Coronary artery (tissue), 2 donors: Measurements from ENCODE around the gene EEFSEC.

Source experiments
- DNase-seq: peaks from one replicate; pipeline ENCODE4 v3.0.0-alpha.2; 2017; ENCODE audit warnings: low spot score
- H3K27ac ChIP-seq, 2 donors: fragments of 200-600 bp; sonication (generic); one replicate each; pipeline ENCODE4 v1.5.1; 2016 to 2019
- H3K4me3 ChIP-seq: fragments of 200-600 bp; sonication (generic); 2 replicates; pipeline ENCODE4 v1.5.1; 2016; ENCODE audit warnings: mild to moderate bottlenecking, moderate library complexity
- TF ChIP-seq, protein P1 (sequence below): fragments of 200-600 bp; sonication (generic); IDR thresholded peaks from one replicate; pipeline ENCODE4 v1.5.1; 2019; ENCODE audit warnings: antibody characterized with exemption

The EEFSEC gene

GRCh38 chr3:128226186-128226725 lies 73.0 kb downstream of the EEFSEC start:
- no peak overlapping the region for H3K27ac ChIP-seq
- no peak overlapping the region for H3K4me3 ChIP-seq
- no peak for DNase-seq
- TF ChIP-seq, protein P1, sequence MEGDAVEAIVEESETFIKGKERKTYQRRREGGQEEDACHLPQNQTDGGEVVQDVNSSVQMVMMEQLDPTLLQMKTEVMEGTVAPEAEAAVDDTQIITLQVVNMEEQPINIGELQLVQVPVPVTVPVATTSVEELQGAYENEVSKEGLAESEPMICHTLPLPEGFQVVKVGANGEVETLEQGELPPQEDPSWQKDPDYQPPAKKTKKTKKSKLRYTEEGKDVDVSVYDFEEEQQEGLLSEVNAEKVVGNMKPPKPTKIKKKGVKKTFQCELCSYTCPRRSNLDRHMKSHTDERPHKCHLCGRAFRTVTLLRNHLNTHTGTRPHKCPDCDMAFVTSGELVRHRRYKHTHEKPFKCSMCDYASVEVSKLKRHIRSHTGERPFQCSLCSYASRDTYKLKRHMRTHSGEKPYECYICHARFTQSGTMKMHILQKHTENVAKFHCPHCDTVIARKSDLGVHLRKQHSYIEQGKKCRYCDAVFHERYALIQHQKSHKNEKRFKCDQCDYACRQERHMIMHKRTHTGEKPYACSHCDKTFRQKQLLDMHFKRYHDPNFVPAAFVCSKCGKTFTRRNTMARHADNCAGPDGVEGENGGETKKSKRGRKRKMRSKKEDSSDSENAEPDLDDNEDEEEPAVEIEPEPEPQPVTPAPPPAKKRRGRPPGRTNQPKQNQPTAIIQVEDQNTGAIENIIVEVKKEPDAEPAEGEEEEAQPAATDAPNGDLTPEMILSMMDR = no peak

GRCh38 chr3:128226795-128227395 lies 73.6 kb downstream of the EEFSEC start:
- TF ChIP-seq, protein P1 = peak; percentile 31
- Histone ChIP-seq H3K4me3 (no peak overlapping the region), H3K27ac (no peak overlapping the region)
- DNase-seq = no peak

DNA sequence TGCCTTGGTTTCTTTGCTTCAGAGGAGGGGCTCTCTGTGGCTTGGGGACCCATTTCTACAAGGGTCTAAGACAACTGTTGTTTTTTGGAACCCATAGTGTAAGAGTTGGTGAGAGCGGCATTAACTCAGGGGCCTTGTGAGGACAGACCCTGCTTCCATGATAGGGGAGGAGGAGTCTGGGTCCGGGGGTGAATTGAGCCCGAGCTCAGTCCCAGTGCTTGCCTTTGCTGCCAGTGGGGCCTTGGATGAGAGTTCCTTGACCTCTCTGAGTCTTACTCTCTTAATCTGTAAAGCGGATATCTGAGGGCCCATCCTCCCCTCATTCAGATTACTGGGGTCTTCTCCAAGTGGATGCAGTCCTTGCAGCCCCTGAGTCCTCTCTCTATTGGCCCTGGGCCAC lies 74.2 kb downstream of the EEFSEC start:
- DNase-seq = peak; percentile 58
- Histone ChIP-seq H3K27ac (no peak overlapping the region), H3K4me3 (no peak overlapping the region)
- TF ChIP-seq, protein P1 = no peak

GRCh38 chr3:128228366-128228910 lies 75.2 kb downstream of the EEFSEC start:
- Histone ChIP-seq H3K27ac (no peak overlapping the region), H3K4me3 (no peak overlapping the region)
- peak; percentile 64 for DNase-seq
- TF ChIP-seq, protein P1 = no peak

GRCh38 chr3:128229106-128229857 lies 76.0 kb downstream of the EEFSEC start:
- H3K27ac ChIP-seq = peak overlapping the region; percentile 61 to 74
- peak; percentile 62 for DNase-seq
- no peak overlapping the region for H3K4me3 ChIP-seq
- TF ChIP-seq, protein P1 = no peak

- Histone ChIP-seq H3K27ac (peak overlapping the region; percentile 5 to 11), H3K4me3 (no peak overlapping the region)
- DNase-seq = peak; percentile 62
- TF ChIP-seq, protein P1 = no peak
Observed at GRCh38 chr3:128231606-128232005, 78.3 kb downstream of the EEFSEC start.
